HG03045 (cell line): ENCODE measurements around the gene IKZF4.
"Not testable (repeated sequence)": the region's sequence is repeated elsewhere in the genome, so short reads cannot be mapped to it uniquely, and the experiment has no call there.

Experiments
- ATAC-seq: cut with Tn5 transposase; IDR thresholded peaks from one replicate; pipeline ENCODE4 v1.9.1; 2021; ENCODE audit warnings: mild to moderate bottlenecking, moderate library complexity; ENCODE audit not compliant: unreplicated experiment

IKZF4 gene

DNA sequence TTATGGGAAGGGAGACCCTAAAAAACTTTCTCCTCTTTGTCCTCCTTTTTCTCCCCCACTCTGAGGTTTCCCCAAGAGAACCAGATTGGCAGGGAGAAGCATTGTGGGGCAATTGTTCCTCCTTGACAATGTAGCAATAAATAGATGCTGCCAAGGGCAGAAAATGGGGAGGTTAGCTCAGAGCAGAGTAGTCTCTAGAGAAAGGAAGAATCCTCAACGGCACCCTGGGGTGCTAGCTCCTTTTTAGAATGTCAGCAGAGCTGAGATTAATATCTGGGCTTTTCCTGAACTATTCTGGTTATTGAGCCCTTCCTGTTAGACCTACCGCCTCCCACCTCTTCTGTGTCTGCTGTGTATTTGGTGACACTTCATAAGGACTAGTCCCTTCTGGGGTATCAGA is 16.3 kb downstream of the IKZF4 start:
- no peak for ATAC-seq

DNA sequence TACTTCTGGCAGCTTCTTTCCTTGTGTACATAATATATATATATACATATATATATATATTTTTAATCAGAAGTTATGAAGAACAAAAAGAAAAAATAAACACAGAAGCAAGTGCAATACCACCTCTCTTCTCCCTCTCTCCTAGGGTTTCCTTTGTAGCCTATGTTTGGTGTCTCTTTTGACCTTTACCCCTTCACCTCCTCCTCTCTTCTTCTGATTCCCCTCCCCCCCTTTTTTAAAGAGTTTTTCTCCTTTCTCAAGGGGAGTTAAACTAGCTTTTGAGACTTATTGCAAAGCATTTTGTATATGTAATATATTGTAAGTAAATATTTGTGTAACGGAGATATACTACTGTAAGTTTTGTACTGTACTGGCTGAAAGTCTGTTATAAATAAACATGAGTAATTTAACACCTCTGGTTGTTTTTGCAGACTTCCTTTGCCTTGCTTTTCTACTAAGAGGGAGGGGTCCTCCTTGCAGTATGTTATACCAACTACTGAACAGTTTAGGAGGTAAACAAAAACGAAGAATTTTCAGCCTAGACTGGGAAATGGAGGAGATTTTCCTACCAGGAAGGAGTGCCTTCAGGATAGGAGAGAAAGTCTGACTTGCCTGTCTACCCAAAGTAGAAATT is 17.3 kb downstream of the IKZF4 start:
- no peak for ATAC-seq

DNA sequence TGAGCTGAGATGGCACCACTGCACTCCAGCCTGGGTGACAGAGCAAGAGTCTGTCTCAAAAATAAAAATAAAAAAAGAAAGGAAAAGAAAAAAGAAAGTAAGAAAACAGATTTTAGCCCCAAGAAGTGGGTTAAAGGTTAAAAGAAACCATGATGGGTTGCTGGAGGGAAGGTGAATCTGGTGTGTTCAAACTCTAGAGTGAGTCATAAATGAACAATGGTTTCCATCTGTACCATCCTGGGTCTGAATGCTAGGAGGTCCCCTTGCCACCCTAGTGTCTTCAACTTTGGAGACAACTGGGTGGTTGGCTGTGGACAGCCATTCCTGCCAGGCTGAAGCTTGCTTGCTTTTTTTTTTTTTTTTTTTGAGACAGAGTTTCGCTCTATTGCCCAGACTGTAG is 19.3 kb downstream of the IKZF4 start:
- no peak for ATAC-seq

DNA sequence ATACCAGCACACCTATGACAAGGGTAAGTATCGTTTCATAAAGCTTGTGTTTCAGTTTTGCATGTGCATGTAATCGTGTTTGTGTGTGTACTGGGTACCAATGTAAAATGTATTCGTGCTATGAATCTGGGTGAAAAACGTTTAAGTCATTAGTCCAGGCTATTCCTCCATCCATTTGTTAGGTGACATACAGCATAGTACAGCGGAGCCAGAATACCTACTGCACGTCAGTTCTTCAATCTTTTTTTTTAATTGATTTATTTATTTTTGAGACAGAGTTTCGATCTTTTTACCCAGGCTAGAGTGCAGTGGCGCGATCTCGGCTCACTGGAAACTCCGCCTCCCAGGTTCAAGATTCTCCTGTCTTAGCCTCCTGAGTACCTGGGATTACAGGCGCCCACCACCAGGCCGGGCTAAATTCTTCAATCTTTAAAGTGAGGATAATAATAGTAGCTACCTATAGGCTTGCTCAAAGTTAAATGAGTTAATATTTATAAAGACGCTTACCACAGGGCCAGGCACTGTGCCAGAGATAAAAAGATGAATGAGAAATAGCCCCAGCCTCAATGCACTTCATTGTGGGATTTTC is 20.2 kb downstream of the IKZF4 start:
- no peak for ATAC-seq

DNA sequence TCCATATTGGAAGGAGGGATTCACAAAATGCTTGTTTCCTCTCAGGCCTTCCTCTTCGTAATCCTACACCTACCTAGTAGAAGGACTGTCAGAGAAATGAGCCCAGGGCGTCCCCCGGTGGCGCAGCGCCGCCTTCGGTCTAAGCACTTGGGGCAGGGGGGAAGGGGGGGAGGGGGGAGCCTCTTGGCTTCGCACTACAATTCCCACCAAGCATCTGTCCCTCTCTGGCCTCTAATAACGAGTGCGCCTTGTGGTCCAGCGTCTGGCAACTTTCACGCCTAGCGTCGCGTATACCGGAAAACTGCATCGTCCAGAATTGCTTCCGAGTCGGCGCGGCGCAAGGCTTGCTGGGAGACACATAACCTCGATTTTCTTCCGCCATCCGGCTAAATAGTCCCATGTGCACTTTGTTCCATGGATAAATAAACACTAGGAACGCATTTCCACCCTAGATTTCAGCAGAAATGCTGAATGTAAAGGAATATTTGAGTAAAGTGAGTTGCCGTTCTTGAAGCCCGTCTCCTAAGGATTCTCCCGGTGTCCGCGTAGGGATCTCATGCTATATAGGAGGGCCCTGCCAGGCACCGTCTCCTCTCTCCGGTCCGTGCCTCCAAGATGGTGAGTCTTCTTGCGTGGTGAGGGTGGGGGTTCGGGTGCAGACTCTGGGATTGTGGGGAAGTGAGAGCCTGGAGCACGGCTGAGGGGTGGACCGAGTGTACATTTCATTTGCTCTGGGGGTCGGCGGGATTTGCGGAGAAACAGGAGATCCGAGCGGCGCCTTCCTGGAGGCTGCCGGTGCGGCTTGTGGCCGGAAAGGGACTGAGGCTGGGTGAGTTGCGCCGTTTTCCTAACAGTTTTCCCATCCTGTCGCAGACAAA is 20.9 kb downstream of the IKZF4 start, which contains the start of gene RPS26:
TSS of gene RPS26 (plus strand) at position 367 of the 878 bp plus-strand sequence. CDS start at position 616, 249 bp downstream.
- peak; percentile 95 for ATAC-seq

DNA sequence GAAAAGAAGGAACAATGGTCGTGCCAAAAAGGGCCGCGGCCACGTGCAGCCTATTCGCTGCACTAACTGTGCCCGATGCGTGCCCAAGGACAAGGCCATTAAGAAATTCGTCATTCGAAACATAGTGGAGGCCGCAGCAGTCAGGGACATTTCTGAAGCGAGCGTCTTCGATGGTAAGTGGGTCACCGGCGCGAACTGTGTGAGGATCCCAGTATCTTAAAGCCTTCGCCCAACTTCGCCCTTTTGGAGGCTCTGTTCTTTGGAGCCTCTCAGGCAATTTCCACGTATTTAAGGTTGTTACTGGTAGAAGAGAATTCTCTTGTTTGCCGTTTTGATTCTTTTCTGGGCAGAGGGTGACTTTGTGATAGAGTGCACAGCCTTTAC is 21.6 kb downstream of the IKZF4 start:
- ATAC-seq, result not testable (repeated sequence)

DNA sequence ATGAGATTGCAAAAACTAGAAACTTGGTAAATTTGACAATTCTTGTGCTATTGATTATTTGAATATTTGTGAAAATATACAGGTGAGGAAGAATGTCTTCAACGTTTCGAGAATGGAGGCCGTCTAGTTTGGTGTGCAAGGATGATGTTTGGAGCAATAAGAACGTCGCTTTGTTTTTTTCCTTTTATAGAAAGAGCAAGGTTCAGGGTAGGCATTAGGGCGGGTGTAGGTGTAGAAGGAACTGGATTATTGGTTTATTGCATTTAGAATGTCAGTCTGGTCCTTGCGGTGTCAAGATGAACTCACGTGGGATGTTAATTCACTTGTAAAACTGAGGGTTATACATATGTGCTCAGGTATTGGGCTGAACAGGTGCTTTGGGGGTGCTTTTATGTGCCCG is 22.0 kb downstream of the IKZF4 start:
- no peak for ATAC-seq

DNA sequence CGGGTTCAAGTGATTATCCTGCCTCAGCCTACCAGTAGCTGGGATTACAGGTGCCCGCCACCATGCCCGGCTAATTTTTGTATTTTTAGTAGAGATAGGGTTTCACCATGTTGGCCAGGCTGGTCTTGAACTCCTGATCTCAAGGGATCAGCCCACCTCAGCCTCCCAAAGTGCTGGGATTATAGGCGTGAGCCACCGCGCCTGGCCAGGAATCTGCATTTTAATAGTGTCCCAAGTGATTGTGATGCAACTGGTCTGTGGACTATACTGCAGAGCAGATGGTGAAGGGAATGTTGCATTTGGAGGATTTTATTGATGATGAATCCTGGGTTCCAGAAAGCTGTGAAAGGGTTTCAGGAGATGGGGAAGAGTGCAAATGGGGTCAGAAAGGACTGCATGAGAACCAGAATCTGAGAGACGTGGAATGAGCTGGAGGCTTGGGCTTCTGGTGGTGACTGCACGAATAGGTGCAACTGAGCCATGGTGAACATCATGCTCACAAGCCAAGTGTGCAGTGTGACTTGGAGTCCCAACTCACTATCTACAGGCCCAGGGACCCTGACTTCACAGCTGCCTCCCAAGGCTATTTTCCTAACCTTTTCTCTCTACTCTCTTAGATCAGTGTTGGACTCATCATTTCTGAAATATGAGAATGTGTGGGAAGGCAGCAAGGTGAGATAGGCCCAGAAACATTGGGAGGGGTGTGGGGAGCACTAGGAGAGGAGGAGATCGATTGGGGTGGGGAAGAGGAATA is 25.4 kb downstream of the IKZF4 start:
- ATAC-seq, result no peak

DNA sequence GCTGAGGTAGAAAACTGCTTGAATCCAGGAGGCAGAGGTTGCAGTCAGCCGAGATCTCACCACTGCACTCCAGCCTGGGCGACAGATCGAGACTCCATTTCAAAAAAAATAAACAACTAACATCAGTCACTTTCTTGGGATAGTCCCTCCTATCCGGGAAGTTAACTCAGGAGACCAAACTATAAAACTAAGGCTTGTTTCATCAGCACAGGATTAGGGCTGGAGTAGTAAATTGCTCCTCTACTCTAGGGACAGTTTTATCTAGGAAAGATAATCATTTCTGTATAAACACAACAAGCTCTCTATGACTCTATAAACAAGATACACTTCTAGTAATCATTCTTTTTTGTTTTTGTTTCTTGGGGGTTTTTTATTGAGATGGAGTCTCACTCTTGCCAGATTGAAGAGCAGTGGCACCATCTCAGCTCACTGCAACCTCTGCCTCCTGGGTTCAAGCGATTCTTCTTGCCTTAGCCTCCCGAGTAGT is 32.6 kb downstream of the IKZF4 start:
- ATAC-seq, result no peak

DNA sequence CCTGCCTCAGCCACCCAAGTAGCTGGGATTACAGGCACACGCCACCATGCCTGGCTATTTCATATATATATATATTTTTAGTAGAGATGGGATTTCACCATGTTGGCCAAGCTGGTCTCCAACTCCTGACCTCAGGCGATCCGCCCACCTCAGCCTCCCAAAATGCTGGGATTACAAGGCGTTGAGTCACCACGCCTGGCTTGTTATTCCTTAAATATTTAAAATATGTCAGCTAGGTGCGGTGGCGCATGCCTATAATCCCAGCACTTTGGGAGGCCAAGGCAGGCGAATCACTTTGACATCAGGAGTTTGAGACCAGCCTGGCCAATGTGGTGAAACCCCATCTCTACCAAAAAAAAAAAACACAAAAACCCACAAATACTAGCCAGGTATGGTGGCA is 39.1 kb downstream of the IKZF4 start:
- not testable (repeated sequence) for ATAC-seq

DNA sequence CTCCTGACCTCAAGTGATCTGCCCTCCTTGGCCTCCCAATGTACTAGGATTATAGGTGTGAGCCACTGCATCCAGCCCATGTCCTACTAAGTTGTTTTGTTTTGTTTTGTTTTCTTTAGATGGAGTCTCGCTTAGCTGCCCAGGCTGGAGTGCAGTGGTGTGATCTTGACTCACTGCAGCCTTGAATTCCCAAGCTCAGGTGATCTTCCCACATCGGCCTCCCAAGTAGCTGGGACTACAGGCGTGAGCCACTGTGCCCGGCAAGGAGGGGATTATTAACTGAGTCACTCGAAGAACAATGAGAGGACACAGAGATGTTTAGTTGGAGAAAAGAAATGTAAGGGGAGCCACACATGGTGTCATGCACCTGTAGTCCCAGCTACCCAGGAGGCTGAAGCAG is 41.1 kb downstream of the IKZF4 start:
- ATAC-seq, result no peak

DNA sequence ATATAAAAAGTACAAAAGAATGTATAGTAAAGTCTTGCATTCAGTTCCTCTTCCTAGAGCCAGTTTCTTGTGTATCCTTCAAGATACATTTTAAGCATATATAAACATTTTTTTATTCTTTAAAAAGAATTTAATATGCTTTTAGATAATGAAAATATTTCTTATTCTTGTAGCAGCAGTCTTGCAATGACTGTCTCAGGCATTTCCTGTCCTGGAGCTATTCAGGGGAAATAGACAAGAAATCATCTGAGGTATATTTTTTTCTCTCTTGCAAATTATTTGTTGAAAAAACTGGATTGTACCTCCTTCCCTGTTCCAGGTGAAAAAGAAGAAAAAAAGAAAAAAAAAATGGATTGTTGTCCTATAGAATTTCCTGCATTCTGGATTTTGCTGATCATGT is 42.2 kb downstream of the IKZF4 start:
- ATAC-seq, result no peak

DNA sequence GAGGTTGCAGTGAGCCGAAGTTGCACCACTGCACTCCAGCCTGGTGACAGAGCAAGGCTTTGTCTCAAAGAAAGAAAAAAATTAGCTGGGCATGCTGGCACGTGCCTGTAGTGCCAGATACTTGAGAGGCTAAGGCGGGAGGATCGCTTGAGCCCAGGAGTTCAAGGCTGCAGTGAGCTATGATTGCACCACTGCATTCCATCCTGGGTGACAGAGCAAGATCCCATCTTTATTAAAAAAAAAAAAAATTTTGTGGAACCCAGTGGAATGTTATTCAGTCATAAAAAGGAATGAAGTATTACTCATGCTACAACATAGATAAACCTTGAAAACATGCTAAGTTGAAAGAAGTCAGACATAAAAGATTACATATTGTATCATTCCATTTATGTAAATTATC is 50.8 kb downstream of the IKZF4 start:
- ATAC-seq, result no peak

DNA sequence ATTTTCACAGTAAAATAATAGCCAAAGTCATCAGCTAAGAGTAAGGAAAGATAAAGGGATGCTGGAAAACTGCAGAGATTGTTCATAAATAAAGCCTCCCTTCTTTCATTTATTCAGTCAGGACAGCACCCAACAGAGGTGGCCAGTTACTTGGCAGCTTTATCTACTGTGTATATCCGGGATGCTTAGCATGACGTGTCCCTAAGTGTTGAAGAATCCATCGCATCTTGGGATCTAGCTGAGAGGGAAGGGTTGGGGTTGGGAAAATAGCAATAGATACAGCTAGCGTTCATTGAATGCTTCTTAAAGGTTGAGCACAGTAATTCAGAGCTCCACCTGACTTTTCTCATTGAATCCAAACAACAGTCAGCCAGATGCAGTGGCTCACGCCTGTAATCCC is 53.6 kb downstream of the IKZF4 start:
- ATAC-seq, result no peak

DNA sequence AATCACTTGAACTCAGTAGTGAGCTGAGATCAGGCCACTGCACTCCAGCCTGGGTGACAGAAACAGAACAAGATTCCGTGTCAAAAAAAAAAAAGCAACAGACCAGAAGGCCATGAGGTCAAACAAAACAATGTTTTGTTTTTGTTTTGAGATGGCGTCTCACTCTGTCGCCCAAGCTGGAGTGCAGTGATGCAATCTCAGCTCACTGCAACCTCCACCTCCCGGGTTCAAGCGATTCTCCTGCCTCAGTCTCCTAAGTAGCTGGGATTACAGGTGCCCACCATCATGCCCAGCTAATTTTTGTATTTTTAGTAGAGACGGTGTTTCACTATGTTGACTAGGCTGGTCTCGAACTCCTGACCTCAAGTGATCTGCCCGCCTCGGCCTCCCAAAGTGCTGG is 57.1 kb downstream of the IKZF4 start:
- ATAC-seq, result not testable (repeated sequence)

DNA sequence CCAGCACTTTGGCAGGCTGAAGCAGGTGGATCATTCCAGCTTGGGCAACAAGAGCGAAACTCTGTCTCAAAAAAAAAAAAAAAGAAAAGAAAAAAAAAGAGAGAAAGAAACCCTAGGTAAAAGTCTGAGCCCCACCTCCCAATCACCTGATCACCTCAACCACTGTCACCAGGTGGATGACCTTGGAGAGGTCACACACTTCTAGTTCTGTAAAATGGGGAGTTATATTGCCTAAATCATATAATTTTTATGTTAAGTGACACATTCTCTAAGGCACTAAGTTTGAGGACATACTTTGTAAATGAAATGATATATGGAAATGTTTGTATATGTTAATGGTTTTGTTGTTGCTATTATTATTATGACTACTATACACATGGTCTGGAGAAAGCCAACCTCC is 57.6 kb downstream of the IKZF4 start:
- ATAC-seq, result no peak

DNA sequence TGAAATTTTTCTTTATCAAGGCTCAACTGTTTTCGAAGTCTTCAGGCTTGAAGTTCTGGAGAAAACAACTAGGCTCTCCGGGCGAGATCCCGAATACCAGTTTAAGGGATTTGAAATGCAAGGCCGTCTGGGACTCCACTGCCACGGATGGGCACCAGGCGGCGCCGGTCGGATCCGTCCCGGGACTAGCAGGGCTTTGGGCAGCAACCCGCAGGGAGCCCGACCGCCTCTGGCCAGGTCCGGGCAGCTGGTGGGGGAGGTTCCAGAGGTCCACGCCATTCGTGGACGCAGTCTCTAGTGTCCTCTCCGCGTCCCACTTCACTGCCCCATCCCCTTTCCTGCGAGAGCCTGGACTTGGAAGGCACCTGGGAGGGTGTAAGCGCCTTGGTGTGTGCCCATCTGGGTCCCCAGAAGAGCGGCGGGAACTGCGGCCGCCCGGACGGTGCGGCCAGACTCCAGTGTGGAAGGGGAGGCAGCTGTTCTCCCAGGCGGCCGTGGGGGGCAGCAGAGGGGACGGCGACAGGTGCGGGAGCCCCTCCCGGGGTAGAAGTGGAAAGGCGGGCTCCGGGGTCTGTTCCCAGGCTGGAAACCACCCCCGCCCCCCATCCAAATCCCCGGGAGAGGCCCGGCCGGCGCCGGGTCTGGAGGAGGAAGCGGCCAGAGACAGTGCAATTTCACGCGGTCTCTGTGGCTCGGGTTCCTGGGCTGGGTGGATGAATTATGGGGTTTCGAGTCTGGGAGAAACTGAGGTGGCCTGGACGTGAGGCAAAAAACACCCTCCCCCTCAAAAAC is 58.3 kb downstream of the IKZF4 start:
- ATAC-seq, result peak; percentile 58

DNA sequence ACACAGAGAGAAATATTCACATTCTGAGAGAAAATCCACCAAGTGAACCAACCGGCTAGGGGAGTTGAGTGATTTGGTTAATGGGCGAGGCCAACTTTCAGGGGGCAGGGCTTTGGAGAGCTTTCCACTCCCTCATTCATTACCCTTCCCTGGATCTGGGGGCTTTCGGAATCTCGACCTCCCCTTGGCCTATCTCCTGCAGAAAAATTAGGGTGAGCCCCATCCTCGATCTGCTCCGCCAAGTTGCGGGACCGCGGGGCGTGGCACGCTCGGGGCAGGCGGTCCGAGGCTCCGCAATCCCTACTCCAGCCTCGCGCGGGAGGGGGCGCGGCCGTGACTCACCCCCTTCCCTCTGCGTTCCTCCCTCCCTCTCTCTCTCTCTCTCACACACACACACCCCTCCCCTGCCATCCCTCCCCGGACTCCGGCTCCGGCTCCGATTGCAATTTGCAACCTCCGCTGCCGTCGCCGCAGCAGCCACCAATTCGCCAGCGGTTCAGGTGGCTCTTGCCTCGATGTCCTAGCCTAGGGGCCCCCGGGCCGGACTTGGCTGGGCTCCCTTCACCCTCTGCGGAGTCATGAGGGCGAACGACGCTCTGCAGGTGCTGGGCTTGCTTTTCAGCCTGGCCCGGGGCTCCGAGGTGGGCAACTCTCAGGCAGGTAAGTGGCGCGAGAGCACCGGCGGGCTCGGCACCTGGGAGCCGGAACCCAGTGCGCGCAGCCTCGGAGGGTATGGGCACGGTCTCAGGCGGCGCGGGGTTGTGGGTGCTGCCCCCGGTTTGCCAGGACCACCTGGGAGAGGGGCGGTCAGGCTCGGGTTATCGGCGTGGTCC is 59.1 kb downstream of the IKZF4 start, which contains the start of gene ERBB3:
TSS of gene ERBB3 (plus strand) at position 443 of the 833 bp plus-strand sequence. CDS start at position 579, 136 bp downstream.
- ATAC-seq, result no peak

DNA sequence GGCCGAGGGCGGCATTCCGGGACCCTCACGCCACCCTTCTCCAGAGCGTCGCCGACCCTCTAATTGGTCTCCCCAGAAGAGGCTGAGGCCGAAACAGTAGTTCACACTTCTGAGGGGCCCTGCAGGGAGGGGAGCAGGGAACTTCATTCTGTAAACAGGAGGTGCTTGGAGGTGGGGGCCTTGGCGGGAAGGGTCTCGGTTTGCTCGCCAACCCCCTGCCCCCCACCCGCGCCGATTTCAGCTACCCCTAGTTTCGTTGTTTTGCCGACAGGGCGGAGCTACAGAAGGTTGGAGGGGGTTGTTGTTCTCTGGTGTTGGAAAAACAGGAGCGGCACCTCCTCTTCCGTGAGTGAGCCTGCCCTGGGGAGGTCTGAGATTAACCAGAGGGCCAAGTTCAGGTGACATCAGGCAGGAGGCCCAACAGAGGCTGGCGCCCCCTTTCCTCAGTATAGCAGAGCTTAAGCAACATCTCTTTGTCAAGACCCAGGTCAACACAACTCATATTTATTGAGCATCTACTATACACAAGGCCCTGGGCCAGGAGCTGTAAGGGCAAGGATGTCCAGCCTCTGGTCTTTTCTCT is 59.8 kb downstream of the IKZF4 start:
- no peak for ATAC-seq
